ENCODE data around the gene HM13.
A peak's percentile ranks its signal among the peaks of the same experiment; 100 is the strongest.
"Not testable (repeated sequence)": the region's sequence is repeated elsewhere in the genome, so short reads cannot be mapped to it uniquely, and the experiment has no call there.

HM13 gene

GRCh38 chr20:31567380-31567720 lies 53.1 kb downstream of the HM13 start:
- DNase-seq (ENCODE audit: low read depth) = no peak

GRCh38 chr20:31568041-31568731 lies 53.9 kb downstream of the HM13 start:
- no peak for DNase-seq (ENCODE audit: low read depth)

- DNase-seq (ENCODE audit: low read depth) = no peak
These were observed 54.5 kb downstream of the HM13 start for GRCh38 chr20:31568773-31569162.

GRCh38 chr20:31569163-31570020 lies 55.1 kb downstream of the HM13 start:
- peak; percentile 32 for DNase-seq (ENCODE audit: low read depth)

GRCh38 chr20:31570021-31570463 lies 55.8 kb downstream of the HM13 start:
- DNase-seq (ENCODE audit: low read depth) = no peak

- no peak for DNase-seq (ENCODE audit: low read depth)
These were observed 56.7 kb downstream of the HM13 start for GRCh38 chr20:31570735-31571617.

GRCh38 chr20:31572042-31572700 lies 57.9 kb downstream of the HM13 start:
- no peak for DNase-seq (ENCODE audit: low read depth)

- peak; percentile 81 for DNase-seq (ENCODE audit: low read depth)
These were observed 58.7 kb downstream of the HM13 start for GRCh38 chr20:31572701-31573554.

- no peak for DNase-seq (ENCODE audit: low read depth)
These were observed 59.5 kb downstream of the HM13 start for GRCh38 chr20:31573555-31574321.

GRCh38 chr20:31574986-31575385 lies 60.7 kb downstream of the HM13 start:
- not testable (repeated sequence) for DNase-seq (ENCODE audit: low read depth)

GRCh38 chr20:31576751-31577150 lies 62.5 kb downstream of the HM13 start:
- DNase-seq (ENCODE audit: low read depth) = no peak

- no peak for DNase-seq (ENCODE audit: low read depth)
These were observed 63.0 kb downstream of the HM13 start for GRCh38 chr20:31577194-31577593.

GRCh38 chr20:31578448-31579138 lies 64.4 kb downstream of the HM13 start:
- no peak for DNase-seq (ENCODE audit: low read depth)

- DNase-seq (ENCODE audit: low read depth) = no peak
These were observed 65.0 kb downstream of the HM13 start for GRCh38 chr20:31579245-31579644.

- DNase-seq (ENCODE audit: low read depth) = not testable (repeated sequence)
These were observed 65.9 kb downstream of the HM13 start for GRCh38 chr20:31579941-31580651.

- DNase-seq (ENCODE audit: low read depth) = no peak
These were observed 66.5 kb downstream of the HM13 start for GRCh38 chr20:31580706-31581105.

- no peak for DNase-seq (ENCODE audit: low read depth)
These were observed 67.1 kb downstream of the HM13 start for GRCh38 chr20:31581391-31581790.

GRCh38 chr20:31587545-31588389 lies 73.5 kb downstream of the HM13 start:
- no peak for DNase-seq (ENCODE audit: low read depth)
